Stimulated activated CD4-positive, alpha-beta T cell treated with anti-CD3 and anti-CD28 coated beads, Interleukin-2, amount 100 ng/mL, for 4 hours (primary cell): ENCODE results near the gene CCBE1.

Source experiments
- DNase-seq: peaks from one replicate; pipeline ENCODE4 v3.0.0-alpha.2; 2020; ENCODE audit warnings: low read depth

The CCBE1 gene

DNA sequence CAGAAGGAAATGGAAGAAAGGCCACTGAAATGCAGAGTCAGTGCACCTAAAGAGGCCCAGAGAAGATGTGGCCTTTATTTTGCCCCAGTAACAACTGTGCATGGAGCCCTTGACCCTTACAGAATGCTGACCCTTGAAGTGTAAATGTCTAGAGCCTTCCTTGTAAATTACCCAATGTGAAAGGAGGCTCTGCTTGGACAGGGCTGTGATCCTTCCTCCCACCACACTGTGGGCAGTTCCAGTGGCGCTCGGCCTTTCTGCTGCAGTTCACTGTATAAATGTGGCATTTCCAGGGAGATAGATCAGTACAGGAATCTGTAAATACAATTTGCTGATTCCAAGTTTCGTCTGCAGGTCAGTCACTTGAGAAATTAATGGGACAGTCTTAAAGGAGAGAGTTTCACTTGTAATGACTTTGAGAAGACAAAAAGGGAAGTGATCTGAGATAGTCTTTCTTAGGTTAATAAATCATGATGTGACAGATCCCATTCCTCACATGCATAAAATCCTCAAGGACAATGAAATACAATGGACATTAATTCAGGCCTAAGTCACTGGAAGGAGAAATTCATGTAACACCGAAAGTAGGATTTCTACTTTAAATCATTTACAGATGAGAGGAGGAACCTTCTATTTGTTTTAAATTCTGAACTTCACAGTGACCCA, 204.3 kb downstream of the CCBE1 start:
- DNase-seq = no peak

DNA sequence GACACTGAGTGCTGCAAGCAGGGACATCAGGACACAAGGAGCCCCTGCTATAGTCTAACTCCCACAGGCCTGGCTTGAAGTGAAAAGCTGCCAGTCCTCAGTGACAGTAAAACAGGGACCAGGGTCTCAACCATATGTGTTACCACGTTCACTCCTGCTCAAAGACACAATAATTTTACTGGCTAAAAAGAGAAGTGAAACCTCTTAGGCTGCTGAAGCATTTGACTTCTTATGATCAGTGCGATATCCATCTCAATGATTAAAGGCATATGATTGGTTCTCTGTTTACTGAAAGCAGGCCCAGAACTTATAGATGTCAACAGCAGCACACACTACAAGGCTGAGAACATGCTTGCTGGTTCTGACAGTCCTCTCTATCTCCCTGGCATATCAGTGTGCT, 208.3 kb downstream of the CCBE1 start:
- no peak for DNase-seq

DNA sequence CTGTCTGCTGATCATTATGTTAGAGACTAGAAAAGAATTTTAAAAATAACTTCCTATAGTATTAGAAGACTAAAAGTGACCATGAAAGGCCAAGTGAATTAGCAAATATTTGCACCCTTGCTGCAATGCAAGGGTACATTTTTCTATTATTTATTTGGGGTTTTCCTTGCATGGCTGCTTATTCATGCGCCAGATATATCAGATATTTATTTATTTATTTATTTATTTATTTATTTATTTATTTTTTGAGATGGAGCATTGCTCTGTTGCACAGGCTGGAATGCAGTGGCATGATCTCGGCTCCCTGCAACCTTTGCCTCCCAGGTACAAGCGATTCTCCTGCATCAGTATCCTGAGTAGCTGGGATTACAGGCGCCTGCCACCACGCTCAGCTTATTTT, 211.8 kb downstream of the CCBE1 start:
- no peak for DNase-seq

DNA sequence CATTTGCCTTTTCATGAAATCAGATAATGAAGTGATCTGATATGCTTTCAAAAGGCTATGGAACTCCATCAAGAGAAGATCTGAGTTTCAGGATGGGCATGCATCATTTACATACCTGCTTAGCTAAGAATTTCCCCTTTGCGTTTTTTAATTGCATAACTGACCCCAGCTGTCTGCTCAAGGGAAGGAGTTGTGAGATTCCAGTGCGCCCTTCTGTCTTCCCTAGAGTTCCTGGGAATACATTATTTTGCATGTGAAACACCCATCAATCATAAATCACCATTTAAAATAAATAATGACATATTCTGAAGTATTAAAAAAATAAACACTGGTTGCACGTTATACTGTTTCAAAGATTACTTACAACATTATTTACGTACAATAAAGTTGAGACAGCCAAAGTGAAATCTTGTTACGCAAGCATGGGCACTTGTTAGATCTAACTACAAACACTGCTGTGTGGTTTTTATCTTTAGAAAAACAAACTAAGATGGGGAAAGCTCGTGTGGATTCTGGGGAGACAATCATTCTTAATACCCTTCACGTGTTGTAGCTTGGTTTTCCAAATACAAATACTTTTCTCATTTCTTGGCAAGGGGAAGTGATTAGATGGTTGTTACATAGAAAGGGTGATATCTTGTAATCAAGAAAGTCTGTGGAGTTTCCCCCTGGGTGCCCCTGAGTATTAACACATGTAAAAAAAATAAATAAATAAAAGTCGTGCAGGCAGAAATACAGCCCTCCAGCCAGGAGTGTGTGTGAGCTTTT, 212.5 kb downstream of the CCBE1 start:
- no peak for DNase-seq

DNA sequence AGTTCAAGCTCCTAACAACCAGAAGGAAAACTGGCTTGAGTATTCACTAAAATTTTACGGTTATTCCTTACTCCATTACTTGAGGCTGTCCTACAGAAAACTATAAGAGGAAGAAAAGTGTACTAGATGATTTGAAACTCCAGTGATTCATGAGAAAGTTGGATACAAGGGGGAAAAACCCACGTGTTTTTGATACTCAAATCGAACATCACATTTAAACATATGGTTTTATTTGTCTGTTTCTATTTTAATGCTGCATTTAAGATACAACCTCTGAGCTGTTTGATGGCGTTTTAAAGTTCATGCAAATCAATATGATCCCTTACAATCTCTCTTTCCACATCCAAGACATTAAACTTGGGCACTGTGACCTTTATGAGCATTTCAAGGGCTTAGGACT, 213.1 kb downstream of the CCBE1 start:
- no peak for DNase-seq

DNA sequence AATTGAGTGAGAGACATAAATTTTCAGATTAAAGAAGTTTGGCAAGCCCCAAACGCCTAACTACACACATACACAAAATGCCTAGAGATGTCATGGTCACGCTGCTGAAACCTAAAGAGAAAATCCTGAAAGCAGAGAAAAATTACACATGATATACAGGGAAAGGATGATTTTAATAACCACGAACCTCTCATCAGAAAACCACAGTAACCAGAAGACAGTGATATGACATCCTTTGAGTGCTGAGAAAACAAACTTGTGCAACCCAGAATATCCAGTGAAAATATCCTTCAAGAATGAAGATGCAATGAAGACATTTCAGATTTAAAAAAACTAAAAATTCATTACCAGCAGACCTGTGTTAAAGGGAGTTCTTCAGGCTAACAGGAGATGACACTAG, 215.8 kb downstream of the CCBE1 start:
- no peak for DNase-seq

GRCh38 chr18:59479776-59480175, 217.4 kb downstream of the CCBE1 start:
- DNase-seq = no peak

GRCh38 chr18:59478591-59478990, 218.6 kb downstream of the CCBE1 start:
- DNase-seq = no peak

DNA sequence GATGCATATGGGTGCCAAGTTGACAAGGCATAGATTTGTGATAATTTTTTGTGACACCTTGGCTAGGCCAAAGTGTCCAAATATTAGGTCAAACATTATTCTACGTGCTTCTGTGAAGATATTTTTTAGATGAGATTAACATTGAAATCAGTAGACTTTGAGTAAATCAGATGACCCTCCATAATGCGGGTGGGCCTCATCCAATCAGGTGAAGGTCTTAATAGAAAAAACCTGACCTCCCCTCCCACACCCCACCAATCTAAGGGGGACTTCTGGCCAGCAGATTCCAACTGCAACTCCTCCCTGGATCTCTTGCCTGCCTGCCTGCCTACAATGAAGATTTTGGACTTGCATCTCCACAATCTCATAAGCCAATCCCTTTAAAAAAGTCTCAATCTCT, 219.4 kb downstream of the CCBE1 start:
- DNase-seq = no peak

DNA sequence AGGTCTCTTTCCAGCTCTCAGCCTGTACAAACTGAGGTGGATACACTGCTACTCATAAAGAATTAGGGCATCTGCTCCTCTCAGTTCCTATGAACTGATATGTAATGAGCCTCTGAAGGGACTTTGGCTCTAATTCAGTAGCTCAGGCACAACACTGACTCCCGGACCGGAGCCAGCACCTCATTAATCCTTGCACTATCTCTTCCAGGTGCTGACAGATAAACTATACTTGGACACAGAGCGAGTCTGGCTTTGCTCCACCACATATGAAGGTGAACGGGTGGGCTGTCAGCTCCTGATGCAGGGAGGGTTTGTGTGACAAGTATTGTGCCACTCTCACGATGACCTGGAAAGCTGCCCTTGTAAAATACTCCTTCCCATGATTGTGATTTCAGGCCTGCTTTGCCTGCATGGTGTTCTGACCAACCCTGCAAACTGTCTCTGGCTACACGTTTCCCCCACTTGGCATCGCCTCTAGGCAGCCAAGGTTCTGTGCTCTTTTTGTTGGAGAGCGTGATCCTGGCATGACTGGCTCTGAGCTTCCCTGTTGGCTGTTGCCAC, 226.6 kb downstream of the CCBE1 start:
- no peak for DNase-seq

DNA sequence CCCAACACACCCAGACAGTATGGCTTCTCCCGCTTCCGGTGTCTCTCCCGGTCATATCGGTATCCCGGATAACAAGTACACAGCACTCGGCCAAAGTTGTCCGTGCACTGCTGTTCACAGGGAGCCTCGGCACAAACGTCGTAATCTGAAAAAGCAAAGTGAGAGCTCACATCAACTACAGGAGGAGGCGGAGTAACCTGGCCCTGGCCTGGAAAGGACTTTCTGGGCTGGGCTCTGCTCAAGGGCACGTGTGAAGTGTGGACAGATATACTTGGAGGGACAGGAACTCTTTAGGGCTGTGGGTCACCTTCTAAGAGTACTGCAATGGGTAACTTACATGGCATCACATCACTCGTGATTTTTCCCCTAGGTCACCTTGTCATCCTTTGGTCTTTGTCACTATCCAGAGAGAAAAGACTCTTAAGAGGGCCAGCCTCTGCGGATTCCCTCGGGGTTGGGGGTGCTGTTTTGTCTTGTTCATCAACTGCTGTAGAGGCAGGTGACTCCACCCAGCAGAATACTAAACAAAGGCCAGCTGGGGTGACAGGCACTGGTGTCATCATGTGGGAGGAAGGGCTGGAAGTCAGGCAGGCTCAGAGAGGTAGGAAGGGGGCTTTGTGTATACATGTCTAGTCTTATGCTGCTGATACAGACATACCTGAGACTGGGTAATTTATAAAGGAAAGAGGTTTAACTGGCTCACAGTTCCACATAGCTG, 227.6 kb downstream of the CCBE1 start:
- DNase-seq = no peak

GRCh38 chr18:59468821-59469220, 228.4 kb downstream of the CCBE1 start:
- no peak for DNase-seq

GRCh38 chr18:59467497-59467896, 229.7 kb downstream of the CCBE1 start:
- DNase-seq = no peak

GRCh38 chr18:59466980-59467379, 230.2 kb downstream of the CCBE1 start:
- DNase-seq = no peak

GRCh38 chr18:59464486-59464885, 232.7 kb downstream of the CCBE1 start:
- DNase-seq = no peak

- no peak for DNase-seq
Measured at GRCh38 chr18:59461171-59461570, 236.1 kb downstream of the CCBE1 start.

GRCh38 chr18:59460072-59460420, 237.2 kb downstream of the CCBE1 start:
- no peak for DNase-seq

DNA sequence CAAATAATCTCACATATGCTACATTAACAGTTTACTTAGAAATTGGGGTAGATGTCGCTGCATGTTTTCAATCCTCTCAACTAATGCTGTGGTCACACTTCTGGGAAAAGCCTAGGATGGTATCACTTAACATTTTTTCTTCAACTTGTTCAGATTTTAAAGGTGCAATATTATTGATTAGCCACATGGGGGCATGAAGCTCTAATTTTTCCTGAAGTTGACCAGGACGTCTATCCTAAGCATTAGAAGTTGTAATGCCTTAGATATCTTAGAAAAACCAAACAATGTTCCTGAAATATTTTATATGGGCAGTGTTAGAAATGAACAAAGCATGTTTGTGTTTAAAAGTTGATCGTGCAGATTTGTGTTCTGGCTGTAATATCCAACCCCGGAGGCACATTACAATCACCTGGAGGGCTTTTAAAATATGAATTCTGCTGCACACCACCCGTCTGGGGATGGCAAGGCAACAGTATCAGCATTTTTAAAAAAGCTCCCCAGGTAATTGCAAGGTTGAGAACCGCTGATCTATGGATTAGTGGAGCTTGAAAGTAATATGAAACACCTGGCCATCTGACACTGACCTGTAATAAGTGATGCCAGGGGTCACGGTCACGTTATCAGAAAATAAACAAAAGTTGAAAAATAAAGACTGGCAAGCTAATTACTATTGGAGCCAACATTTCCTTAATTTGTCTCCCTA, 237.7 kb downstream of the CCBE1 start:
- no peak for DNase-seq

- DNase-seq = no peak
Measured at GRCh38 chr18:59458575-59458974, 238.6 kb downstream of the CCBE1 start.

- DNase-seq = no peak
Measured at GRCh38 chr18:59456657-59457056, 240.6 kb downstream of the CCBE1 start.

GRCh38 chr18:59455728-59456276, 241.4 kb downstream of the CCBE1 start:
- DNase-seq = no peak
